H1 (cell line): ENCODE data around the gene SPPL3.

ENCODE experiments used
- CHD2 ChIP-seq: IDR thresholded peaks from 2 replicates; pipeline ENCODE4 v1.6.1; 2012; ENCODE audit warnings: low read length, improper control_type of control experiment
- CTCF ChIP-seq, 3 experiments: IDR thresholded peaks; 1 replicate in 2 of 3; 2 replicates in 1 of 3; pipeline versions ENCODE4 v1.5.1 to v1.6.1; 2011; ENCODE audit warnings: low read length in 3 of 3, mild to moderate bottlenecking in 3 of 3, inconsistent platforms in 2 of 3, low read depth in 1 of 3, moderate library complexity in 1 of 3; ENCODE audit not compliant: insufficient read depth in 1 of 3; ENCODE audit errors: control extremely low read depth in 1 of 3
- JUN ChIP-seq: IDR thresholded peaks from 2 replicates; pipeline ENCODE4 v1.6.1; 2011; ENCODE audit warnings: low read depth, mild to moderate bottlenecking, improper control_type of control experiment, low read length
- POLR2A ChIP-seq, 2 experiments: IDR thresholded peaks; 1 replicate in 1 of 2; 2 replicates in 1 of 2; pipeline ENCODE4 v1.6.1; 2011; ENCODE audit warnings: low read depth in 2 of 2, low read length in 2 of 2, mild to moderate bottlenecking in 2 of 2; ENCODE audit errors: control extremely low read depth in 1 of 2
- POU5F1 ChIP-seq: IDR thresholded peaks from 2 replicates; pipeline ENCODE4 v1.6.1; 2011; ENCODE audit warnings: low read depth, mild to moderate bottlenecking, low read length, moderate library complexity

GRCh38 chr12:120938496-120938895 lies 34.3 kb upstream of the SPPL3 start:
- TF ChIP-seq CHD2: no peak
- no peak for TF ChIP-seq POLR2A (IDR thresholded peaks at IDR 0.05; ENCODE audit: control extremely low read depth in 1 of 2, low read depth in 2 of 2, low read length in 2 of 2)
- no peak for TF ChIP-seq CTCF (IDR thresholded peaks at IDR 0.05; ENCODE audit: control extremely low read depth in 1 of 3, insufficient read depth in 1 of 3, low read depth in 1 of 3, low read length in 3 of 3)
- TF ChIP-seq JUN: no peak
- no peak for TF ChIP-seq POU5F1
